GM12865 (cell line): ENCODE data around the gene PDGFD.

Experiments
- DNase-seq: peaks from one replicate; pipeline ENCODE4 v3.0.0; 2010; ENCODE audit warnings: low read depth
- H3K4me3 ChIP-seq: 2 replicates; pipeline ENCODE4 v1.5.1; 2011; ENCODE audit warnings: mild to moderate bottlenecking, low read depth, low read length, control low read depth
- CTCF ChIP-seq: IDR thresholded peaks from 2 replicates; pipeline ENCODE4 v1.5.1; 2011; ENCODE audit warnings: low read length, control low read depth, low read depth, inconsistent platforms; ENCODE audit not compliant: insufficient read depth; ENCODE audit errors: missing control alignments

Gene PDGFD

DNA sequence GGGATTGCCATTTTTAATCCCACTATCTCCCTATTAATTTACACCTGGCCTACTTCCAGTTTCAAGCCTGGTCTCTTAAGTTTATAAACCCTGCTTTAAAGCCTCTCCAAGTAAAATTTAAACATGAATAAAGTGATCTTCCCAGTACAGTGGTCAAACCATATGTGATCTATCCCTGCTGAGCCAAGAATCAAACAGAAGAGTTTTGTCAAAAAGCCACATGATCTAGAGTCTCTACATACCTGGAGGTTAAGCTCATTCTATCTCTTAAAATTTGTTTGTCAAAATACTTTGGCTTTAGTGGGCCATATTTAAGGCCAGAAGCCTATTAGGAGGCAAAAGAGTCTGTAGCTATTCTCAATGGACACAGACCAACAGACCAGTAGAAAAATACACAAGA is 170.4 kb downstream of the PDGFD start:
- no peak for DNase-seq
- TF ChIP-seq CTCF, result no peak
- no peak overlapping the region for H3K4me3 ChIP-seq

- no peak overlapping the region for H3K4me3 ChIP-seq
- DNase-seq, result no peak
- no peak for TF ChIP-seq CTCF
Observed at GRCh38 chr11:103988595-103988969, 175.4 kb downstream of the PDGFD start.

GRCh38 chr11:103987629-103988594 is 176.0 kb downstream of the PDGFD start:
- no peak for DNase-seq
- no peak overlapping the region for H3K4me3 ChIP-seq
- no peak for TF ChIP-seq CTCF

GRCh38 chr11:103985041-103985440 is 178.9 kb downstream of the PDGFD start:
- no peak overlapping the region for H3K4me3 ChIP-seq
- DNase-seq, result no peak
- no peak for TF ChIP-seq CTCF

- TF ChIP-seq CTCF, result no peak
- H3K4me3 ChIP-seq, result no peak overlapping the region
- DNase-seq, result no peak
Observed at GRCh38 chr11:103980108-103980507, 183.8 kb downstream of the PDGFD start.

DNA sequence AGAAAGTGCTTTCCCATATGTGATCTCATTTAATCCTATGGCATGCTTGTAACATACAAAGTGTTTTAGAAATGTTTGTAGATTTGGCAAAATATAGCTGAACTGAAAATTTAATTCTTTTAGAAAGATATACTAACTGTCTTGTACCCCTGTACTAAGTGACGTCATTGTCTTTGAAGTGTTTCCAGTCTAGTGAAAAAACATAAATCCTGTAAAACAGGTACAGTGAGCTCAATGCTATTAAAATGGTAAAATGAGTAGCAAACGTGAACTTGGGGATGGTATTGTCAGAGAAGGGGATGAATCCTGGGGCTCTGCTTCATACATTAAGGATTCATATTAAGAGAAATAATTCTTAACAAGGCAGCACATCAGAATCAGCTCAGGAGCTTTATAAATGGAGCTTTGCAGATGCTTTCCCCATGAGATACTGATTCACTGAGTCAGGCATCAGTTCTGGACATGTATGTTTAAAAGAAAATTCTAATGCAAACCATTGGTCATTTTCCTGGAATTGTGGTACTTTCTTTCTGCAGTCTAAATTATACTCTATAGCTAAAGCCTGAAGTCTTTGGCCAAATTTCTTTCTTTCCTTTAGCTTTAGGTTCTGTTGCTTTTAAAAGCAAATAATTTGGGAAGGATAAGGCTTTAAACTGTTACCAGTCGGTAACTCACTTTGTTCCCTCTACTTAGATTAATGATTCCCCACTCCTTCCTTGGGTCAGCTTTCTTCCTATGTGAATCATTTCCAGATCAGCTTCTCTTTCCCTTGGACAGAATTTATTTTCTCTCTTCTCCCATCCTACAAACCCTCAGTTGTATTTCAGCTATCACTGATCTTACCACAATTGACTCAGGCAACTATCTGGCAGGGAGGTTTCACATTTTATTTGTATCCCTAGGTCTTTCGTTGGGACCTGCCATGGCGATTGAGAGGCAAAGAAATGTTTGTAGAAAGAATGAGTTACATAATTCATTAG is 185.0 kb downstream of the PDGFD start:
- DNase-seq, result no peak
- H3K4me3 ChIP-seq, result no peak overlapping the region
- TF ChIP-seq CTCF, result no peak
